Measurements from ENCODE around the gene ACAP1.

- no peak for TF ChIP-seq POLR2A (IDR thresholded peaks at IDR 0.05)
- TF ChIP-seq CTCF (IDR thresholded peaks at IDR 0.05), result no peak
Measured at GRCh38 chr17:7389924-7390910, 53.9 kb downstream of the ACAP1 start.
